Measurements from ENCODE around the gene MZF1. TPM values are rescaled to one million over a fixed set of nuclear protein-coding genes. Genes with fewer than 3 reads are reported as not detected.

Gene MZF1
- polyA plus RNA-seq, 3 donors: 1.6 to 55.6 (median 1.7) TPM

DNA sequence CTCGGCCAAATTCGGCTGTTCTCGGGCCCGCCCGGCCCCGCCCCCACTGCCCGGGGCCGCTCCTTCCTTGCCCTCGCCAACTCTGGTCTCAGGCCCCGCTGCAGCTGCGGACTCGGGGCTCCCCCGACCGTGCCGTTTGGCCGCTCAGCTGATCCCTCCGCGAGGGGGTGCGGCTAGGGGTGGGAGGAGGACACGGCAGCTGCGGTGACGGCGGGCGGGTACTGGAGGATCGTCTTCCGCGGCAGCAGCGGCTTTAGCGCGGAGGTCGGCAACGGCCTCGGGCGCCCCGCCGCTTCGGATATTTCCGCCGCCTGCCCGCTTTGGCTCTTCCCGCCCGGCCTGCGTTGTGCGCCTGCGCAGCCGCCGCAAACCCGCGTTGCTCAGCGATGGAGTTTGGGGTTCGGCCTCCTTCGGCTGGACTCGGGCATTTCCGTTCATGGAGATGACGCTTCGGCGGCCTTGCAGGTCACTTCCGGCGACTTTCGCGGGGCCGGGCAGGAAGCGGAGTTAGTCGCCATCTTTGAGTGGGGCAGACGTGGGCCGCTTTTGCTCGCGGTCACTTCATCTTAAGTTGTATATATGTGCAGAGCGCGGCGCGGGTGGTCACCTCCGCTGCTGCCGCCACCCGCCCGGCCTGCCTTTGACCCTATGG lies 14.4 kb downstream of the MZF1 start:
- Histone ChIP-seq H4K20me1 (ENCODE audit: insufficient read depth, low read length) (peaks cover 12% of the 10 kb centered on the region), H3K27ac (ENCODE audit: low read depth in 1 of 2, low read length in 2 of 2) (peak overlapping the region; percentile 97 to 98), H3K9ac (ENCODE audit: insufficient read depth, low read length, poor library complexity, severe bottlenecking) (peak overlapping the region; percentile 94), H3K36me3 (replicated peaks in 1 of 2; ENCODE audit: control insufficient read depth in 1 of 2, insufficient read depth in 2 of 2, low read length in 2 of 2) (peaks cover 14 to 20% of the 10 kb centered on the region in 2 donors), H3K4me2 (replicated peaks; ENCODE audit: extremely low read depth, low read length, poor library complexity, severe bottlenecking) (peak overlapping the region; percentile 99), H3K9me3 (replicated peaks in 1 of 2; ENCODE audit: control insufficient read depth in 1 of 2, insufficient read depth in 1 of 2, low read length in 2 of 2) (peaks cover 0 to 11% of the 10 kb centered on the region in 2 donors), H3K4me1 (ENCODE audit: control insufficient read depth in 1 of 2, insufficient read depth in 2 of 2, low read length in 2 of 2) (peaks cover 68 to 79% of the 10 kb centered on the region in 2 donors), H3K4me3 (replicated peaks in 1 of 3; ENCODE audit: low read depth in 2 of 3, low read length in 3 of 3) (peak overlapping the region; percentile 53 to 95 (median 71)), H3K27me3 (ENCODE audit: control insufficient read depth in 2 of 2, insufficient read depth in 2 of 2, low read length in 2 of 2) (peaks cover 17 to 31% of the 10 kb centered on the region in 2 donors), H2AFZ (ENCODE audit: insufficient read depth, low read depth, low read length, poor library complexity, severe bottlenecking) (peak overlapping the region; percentile 85), H3K79me2 (ENCODE audit: insufficient read depth, low read length) (peaks cover 41% of the 10 kb centered on the region)
- H3K4me1 Mint-ChIP-seq: peaks cover 73% of the 10 kb centered on the region
- H3K27ac Mint-ChIP-seq: peak overlapping the region; percentile 98 to 100 (median 99)
- peaks cover 30 to 31% (median 31%) of the 10 kb centered on the region in 3 donors for H3K27me3 Mint-ChIP-seq (ENCODE audit: low read depth in 3 of 3)
- peaks cover 20 to 24% of the 10 kb centered on the region in 2 donors for H3K36me3 Mint-ChIP-seq
- peak overlapping the region; percentile 94 to 96 for H3K4me3 Mint-ChIP-seq
- H3K9me3 Mint-ChIP-seq: peaks cover 0 to 16% (median 7%) of the 10 kb centered on the region in 7 donors
- WGBS (ENCODE audit: insufficient coverage): under 1% methylated on average over 71 of the region's 76 CpGs
- peak; percentile 97 to 99 (median 98) for DNase-seq
- intact Hi-C loops (cut with micrococcal nuclease): loop anchor here in 1 of 2 donors (1.0 to 2.0 kb wide), 2 partner anchors 14 to 15 kb away; partner anchors contain the start of genes MZF1 and TRIM28
- TF ChIP-seq, protein P1, sequence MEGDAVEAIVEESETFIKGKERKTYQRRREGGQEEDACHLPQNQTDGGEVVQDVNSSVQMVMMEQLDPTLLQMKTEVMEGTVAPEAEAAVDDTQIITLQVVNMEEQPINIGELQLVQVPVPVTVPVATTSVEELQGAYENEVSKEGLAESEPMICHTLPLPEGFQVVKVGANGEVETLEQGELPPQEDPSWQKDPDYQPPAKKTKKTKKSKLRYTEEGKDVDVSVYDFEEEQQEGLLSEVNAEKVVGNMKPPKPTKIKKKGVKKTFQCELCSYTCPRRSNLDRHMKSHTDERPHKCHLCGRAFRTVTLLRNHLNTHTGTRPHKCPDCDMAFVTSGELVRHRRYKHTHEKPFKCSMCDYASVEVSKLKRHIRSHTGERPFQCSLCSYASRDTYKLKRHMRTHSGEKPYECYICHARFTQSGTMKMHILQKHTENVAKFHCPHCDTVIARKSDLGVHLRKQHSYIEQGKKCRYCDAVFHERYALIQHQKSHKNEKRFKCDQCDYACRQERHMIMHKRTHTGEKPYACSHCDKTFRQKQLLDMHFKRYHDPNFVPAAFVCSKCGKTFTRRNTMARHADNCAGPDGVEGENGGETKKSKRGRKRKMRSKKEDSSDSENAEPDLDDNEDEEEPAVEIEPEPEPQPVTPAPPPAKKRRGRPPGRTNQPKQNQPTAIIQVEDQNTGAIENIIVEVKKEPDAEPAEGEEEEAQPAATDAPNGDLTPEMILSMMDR (IDR thresholded peaks at IDR 0.05): no peak

DNA sequence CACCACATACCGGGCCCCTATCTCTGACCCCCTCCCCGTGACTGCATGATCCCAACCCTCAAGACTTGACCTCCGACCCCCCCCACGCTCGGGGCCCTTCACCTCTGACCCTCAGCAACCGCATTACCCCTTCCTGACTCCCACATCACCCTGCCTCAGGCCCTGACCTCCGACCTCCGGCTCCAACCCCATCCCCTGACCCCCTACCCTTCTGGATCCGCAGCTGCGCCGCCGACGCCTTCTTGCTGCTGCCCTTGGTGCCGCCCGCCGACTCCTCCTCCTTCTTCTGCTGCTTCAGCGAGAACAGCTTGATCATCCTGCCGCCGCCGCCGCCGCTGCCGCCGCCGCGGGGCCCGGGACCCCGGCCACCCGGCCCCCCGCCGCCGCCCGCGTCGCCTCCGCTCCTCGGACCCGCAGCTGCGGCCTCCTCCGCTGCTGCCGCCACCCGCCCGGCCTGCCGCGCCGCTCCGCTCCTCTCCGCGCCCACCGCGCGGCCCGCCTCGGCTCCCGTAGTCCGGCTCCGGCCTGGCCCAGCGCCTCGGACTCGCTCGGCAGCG lies 15.0 kb downstream of the MZF1 start, which contains the start of gene UBE2M:
Gene UBE2M, minus strand, starts transcription at position 546 of the 557 bp plus-strand sequence. Its CDS starts 230 bp downstream, at position 316.
- H3K36me3 Mint-ChIP-seq: peaks cover 26% of the 10 kb centered on the region in 2 donors
- TF ChIP-seq, protein P1 (IDR thresholded peaks at IDR 0.05): no peak
- H3K27ac Mint-ChIP-seq: peak within 1 kb of the TSS; percentile 98 to 100 (median 99)
- H3K4me2 ChIP-seq (replicated peaks; ENCODE audit: extremely low read depth, low read length, poor library complexity, severe bottlenecking): peak within 1 kb of the TSS; percentile 99
- peaks cover 7% of the 10 kb centered on the region for H4K20me1 ChIP-seq (ENCODE audit: insufficient read depth, low read length)
- peak within 1 kb of the TSS; percentile 94 for H3K9ac ChIP-seq (ENCODE audit: insufficient read depth, low read length, poor library complexity, severe bottlenecking)
- under 1% methylated on average over 61 of the region's 62 CpGs for WGBS (ENCODE audit: insufficient coverage)
- H3K36me3 ChIP-seq (replicated peaks in 1 of 2; ENCODE audit: control insufficient read depth in 1 of 2, insufficient read depth in 2 of 2, low read length in 2 of 2): peaks cover 19 to 26% of the 10 kb centered on the region in 2 donors
- peak; percentile 21 to 58 (median 39) for DNase-seq
- peaks cover 46% of the 10 kb centered on the region for H3K79me2 ChIP-seq (ENCODE audit: insufficient read depth, low read length)
- H3K4me3 Mint-ChIP-seq: peak within 1 kb of the TSS; percentile 94 to 96
- H3K4me1 ChIP-seq (ENCODE audit: control insufficient read depth in 1 of 2, insufficient read depth in 2 of 2, low read length in 2 of 2): peaks cover 66 to 77% of the 10 kb centered on the region in 2 donors
- peak within 1 kb of the TSS; percentile 85 for H2AFZ ChIP-seq (ENCODE audit: insufficient read depth, low read depth, low read length, poor library complexity, severe bottlenecking)
- intact Hi-C loops (cut with micrococcal nuclease): loop anchor here in 1 of 2 donors (2.0 kb wide), 1 partner anchor 13 kb away; the partner anchor contains the start of gene TRIM28
- H3K27me3 Mint-ChIP-seq (ENCODE audit: low read depth in 3 of 3): peaks cover 24 to 25% (median 25%) of the 10 kb centered on the region in 3 donors
- H3K27me3 ChIP-seq (ENCODE audit: control insufficient read depth in 2 of 2, insufficient read depth in 2 of 2, low read length in 2 of 2): peaks cover 12 to 25% of the 10 kb centered on the region in 2 donors
- H3K9me3 Mint-ChIP-seq: peaks cover 0 to 14% (median 5%) of the 10 kb centered on the region in 7 donors
- peak within 1 kb of the TSS; percentile 81 to 95 (median 82) for H3K4me3 ChIP-seq (replicated peaks in 1 of 3; ENCODE audit: low read depth in 2 of 3, low read length in 3 of 3)
- H3K9me3 ChIP-seq (replicated peaks in 1 of 2; ENCODE audit: control insufficient read depth in 1 of 2, insufficient read depth in 1 of 2, low read length in 2 of 2): peaks cover 0 to 5% of the 10 kb centered on the region in 2 donors
- peaks cover 71% of the 10 kb centered on the region for H3K4me1 Mint-ChIP-seq
- H3K27ac ChIP-seq (ENCODE audit: low read depth in 1 of 2, low read length in 2 of 2): peak within 1 kb of the TSS; percentile 97 to 98
